GM12801 (cell line): ENCODE data around the gene VRTN.

ENCODE experiments used
- TF ChIP-seq, protein P1 (sequence below): IDR thresholded peaks from one replicate; pipeline ENCODE4 v1.5.1; 2011; ENCODE audit warnings: control low read depth; ENCODE audit not compliant: insufficient read length; ENCODE audit errors: extremely low read depth

Gene VRTN

DNA sequence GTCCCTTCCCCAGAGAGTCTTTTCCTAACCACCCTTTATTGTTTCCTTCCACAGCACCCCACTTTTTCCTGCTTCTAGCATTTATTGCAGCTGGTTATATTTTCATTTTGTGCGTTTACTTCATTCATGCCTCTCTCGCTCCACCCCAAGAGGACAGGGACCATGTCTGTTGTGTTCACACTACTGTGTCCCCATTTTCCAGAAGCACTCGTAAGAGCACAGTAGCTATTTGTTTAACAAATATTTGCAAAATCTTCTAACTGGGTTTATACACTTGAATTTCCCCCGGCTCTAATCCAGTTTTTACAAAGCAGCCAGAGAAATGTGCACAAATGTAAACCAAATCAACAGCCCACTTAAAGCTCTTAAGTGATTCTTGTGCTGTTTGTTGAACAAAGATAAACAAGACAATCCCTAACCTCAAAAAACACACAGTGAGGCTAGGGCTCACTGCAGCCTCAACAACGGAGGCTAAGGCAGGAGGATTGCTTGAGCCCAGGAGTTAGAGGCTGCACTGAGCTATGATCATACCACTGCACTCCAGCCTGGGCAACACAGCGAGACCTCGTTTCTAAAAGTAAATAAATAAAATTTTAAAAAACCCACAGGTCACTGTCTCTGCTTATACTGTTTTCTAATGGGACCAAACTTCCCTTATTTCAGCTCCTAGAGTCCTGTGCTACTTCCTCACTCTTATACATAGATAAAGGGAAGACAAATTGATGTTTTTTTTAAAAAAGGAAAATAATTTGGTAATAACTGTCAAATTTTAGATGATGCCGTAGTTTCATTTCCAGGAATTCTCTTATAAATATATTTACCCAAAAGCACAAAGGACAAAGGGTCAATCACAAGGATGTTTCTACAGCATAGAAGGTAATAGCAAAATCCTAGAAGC lies 38.9 kb upstream of the VRTN start:
- TF ChIP-seq, protein P1, sequence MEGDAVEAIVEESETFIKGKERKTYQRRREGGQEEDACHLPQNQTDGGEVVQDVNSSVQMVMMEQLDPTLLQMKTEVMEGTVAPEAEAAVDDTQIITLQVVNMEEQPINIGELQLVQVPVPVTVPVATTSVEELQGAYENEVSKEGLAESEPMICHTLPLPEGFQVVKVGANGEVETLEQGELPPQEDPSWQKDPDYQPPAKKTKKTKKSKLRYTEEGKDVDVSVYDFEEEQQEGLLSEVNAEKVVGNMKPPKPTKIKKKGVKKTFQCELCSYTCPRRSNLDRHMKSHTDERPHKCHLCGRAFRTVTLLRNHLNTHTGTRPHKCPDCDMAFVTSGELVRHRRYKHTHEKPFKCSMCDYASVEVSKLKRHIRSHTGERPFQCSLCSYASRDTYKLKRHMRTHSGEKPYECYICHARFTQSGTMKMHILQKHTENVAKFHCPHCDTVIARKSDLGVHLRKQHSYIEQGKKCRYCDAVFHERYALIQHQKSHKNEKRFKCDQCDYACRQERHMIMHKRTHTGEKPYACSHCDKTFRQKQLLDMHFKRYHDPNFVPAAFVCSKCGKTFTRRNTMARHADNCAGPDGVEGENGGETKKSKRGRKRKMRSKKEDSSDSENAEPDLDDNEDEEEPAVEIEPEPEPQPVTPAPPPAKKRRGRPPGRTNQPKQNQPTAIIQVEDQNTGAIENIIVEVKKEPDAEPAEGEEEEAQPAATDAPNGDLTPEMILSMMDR, result no peak

GRCh38 chr14:74312161-74312560 lies 36.1 kb upstream of the VRTN start:
- TF ChIP-seq, protein P1, result no peak

DNA sequence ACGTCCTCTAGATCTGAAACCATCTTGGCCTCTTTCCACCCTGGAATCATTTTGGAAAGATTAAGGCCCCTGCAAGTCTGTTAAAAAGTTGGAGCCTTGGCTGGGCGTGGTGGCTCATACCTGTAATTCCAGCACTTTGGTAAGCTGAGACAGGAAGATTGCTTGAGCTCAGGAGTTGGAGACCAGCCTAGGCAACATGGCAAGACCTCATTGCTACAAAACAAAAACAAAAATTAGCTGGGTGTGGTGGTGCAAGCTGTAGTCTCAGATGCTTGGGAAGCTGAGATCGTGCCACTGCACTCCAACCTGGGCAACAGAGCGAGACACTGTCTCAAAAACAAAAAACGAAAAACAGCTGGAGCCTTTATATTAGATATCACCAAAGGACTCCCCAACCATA lies 34.7 kb upstream of the VRTN start:
- TF ChIP-seq, protein P1, result no peak

DNA sequence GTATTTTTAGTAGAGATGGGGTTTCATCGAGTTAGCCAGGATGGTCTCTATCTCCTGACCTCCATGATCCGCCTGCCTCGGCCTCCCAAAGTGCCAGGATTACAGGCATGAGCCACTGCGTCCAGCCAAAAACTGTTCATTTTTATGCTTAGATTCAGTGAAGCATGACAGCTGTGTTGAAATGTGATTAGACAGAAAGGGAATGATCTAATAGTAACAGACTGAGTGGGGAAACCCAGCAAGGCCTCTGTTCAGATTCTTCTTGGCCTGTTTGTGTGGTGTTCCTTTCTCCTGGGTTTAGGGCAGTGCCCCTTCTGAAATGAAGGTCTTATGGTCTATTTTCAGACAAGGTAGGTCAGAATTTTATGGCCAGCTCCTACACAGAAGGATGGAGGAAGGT lies 33.7 kb upstream of the VRTN start:
- TF ChIP-seq, protein P1, result no peak

GRCh38 chr14:74324931-74325361 lies 23.3 kb upstream of the VRTN start:
- TF ChIP-seq, protein P1, result no peak

- TF ChIP-seq, protein P1, result no peak
Observed at GRCh38 chr14:74325446-74325845, 22.8 kb upstream of the VRTN start.

- TF ChIP-seq, protein P1, result no peak
Observed at GRCh38 chr14:74326369-74327152, 21.7 kb upstream of the VRTN start.
